Spinal cord (tissue), 10 donors: ENCODE results near the gene LYRM2. TPM values are rescaled to one million over a fixed set of nuclear protein-coding genes. Genes with fewer than 3 reads are reported as not detected.

Source experiments
- DNase-seq, 6 donors: peaks; one replicate each; pipeline versions ENCODE4 v3.0.0 to v3.0.0-alpha.2; 2013 to 2015; ENCODE audit warnings: low spot score in 6 of 6, low read depth in 4 of 6
- H3K27ac ChIP-seq: one replicate; pipeline ENCODE4 v1.5.1; 2013; ENCODE audit warnings: low read depth, low read length, control low read depth
- H3K27me3 ChIP-seq: one replicate; pipeline ENCODE4 v1.6.1; 2013; ENCODE audit warnings: low read length; ENCODE audit not compliant: control insufficient read depth, insufficient read depth
- H3K36me3 ChIP-seq: one replicate; pipeline ENCODE4 v1.6.1; 2013; ENCODE audit warnings: low read length; ENCODE audit not compliant: control insufficient read depth, insufficient read depth
- H3K4me1 ChIP-seq: one replicate; pipeline ENCODE4 v1.6.1; 2013; ENCODE audit warnings: low read length; ENCODE audit not compliant: control insufficient read depth, insufficient read depth
- H3K4me3 ChIP-seq: one replicate; pipeline ENCODE4 v1.5.1; 2013; ENCODE audit warnings: low read depth, low read length, control low read depth
- H3K9me3 ChIP-seq: one replicate; pipeline ENCODE4 v1.6.1; 2013; ENCODE audit warnings: low read length; ENCODE audit not compliant: control insufficient read depth, insufficient read depth
- WGBS: methylation state at CpG from one replicate; pipeline ENCODE4 v1.1.5; 2013; ENCODE audit warnings: missing lambda C conversion rate; ENCODE audit not compliant: insufficient coverage; 5-methylcytosine and 5-hydroxymethylcytosine counted together
- polyA plus RNA-seq, 2 donors: library from polyadenylated mRNA; unstranded; fragments of 120-200 nt; gene quantifications; one replicate each; pipeline ENCODE4 v1.2.1, GENCODE V29; 2013; ENCODE audit not compliant: insufficient read length in 2 of 2
- total RNA-seq, 2 donors: library from RNA; depleted of rRNA in 1 of 2; stranded (reverse); fragments of 120-200 nt in 1 of 2; fragments of >200 nt in 1 of 2; gene quantifications; one replicate each; pipeline versions ENCODE4 v1.2.3 to v1.2.4, GENCODE V29; 2013 to 2014
- donor health status: healthy.

The LYRM2 gene
- total and polyA plus RNA-seq, 4 donors = 30.8 to 45.7 (median 38.3) TPM

DNA sequence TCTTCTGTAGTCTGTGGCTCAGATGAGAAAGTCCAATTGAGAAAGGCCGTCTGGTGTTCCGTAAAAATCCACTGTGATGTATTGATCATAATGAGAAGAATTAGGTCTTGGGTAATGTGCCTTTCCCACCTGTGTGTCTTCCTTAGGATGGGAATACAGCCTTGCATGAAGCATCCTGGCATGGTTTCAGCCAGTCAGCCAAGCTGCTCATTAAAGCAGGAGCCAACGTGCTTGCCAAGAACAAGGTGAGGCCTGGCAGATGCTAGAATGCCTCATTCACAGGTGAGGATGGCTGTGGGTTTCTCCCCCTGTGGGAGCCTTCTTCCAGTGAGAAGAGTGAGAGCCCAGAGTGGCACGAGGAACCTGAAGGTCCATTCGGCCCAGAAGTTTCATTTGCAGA, 32.7 kb downstream of the LYRM2 start:
- no peaks in the 10 kb centered on the region for H3K4me1 ChIP-seq
- H3K4me3 ChIP-seq = no peak overlapping the region
- DNase-seq = peak in 1 of 6 donors; percentile 34
- 65% methylated on average over 3 of the region's 5 CpGs for WGBS
- H3K27me3 ChIP-seq = no peaks in the 10 kb centered on the region
- H3K27ac ChIP-seq = no peak overlapping the region
- no peaks in the 10 kb centered on the region for H3K9me3 ChIP-seq
- peaks cover 29% of the 10 kb centered on the region for H3K36me3 ChIP-seq

DNA sequence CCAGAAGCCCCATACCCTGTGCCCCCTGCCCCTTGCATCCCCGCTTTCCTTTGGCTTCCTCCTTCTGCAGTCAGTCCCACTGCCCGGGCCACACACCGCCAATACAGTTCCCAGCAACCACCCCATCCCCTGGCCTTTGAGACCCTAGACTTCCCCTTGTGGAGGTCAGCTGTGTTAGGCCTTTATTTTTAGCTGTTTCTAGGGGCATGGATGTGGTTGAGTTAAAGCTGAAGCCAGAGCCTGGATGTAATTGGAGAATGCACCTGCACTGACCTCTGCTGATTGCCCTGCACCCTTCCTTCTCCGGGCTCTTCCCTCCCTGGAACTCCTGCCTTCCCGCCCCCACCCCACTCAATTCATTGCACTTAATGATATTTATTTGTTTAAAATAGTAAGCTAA, 33.9 kb downstream of the LYRM2 start:
- no peaks in the 10 kb centered on the region for H3K4me1 ChIP-seq
- peaks cover 29% of the 10 kb centered on the region for H3K36me3 ChIP-seq
- H3K9me3 ChIP-seq = no peaks in the 10 kb centered on the region
- no peak for DNase-seq
- 100% methylated on average over 1 of the region's 5 CpGs for WGBS
- H3K27me3 ChIP-seq = no peaks in the 10 kb centered on the region
- no peak overlapping the region for H3K27ac ChIP-seq
- no peak overlapping the region for H3K4me3 ChIP-seq

GRCh38 chr6:89602166-89602565, 36.4 kb downstream of the LYRM2 start:
- Histone ChIP-seq H3K36me3 (peaks cover 24% of the 10 kb centered on the region), H3K27ac (no peak overlapping the region), H3K4me3 (no peak overlapping the region), H3K9me3 (no peaks in the 10 kb centered on the region), H3K27me3 (no peaks in the 10 kb centered on the region), H3K4me1 (no peaks in the 10 kb centered on the region)
- 88% methylated on average over 5 of the region's 6 CpGs for WGBS
- DNase-seq = no peak

GRCh38 chr6:89599727-89600126, 38.8 kb downstream of the LYRM2 start:
- no peak overlapping the region for H3K4me3 ChIP-seq
- H3K36me3 ChIP-seq = peaks cover 11% of the 10 kb centered on the region
- no peaks in the 10 kb centered on the region for H3K27me3 ChIP-seq
- DNase-seq = no peak
- H3K4me1 ChIP-seq = no peaks in the 10 kb centered on the region
- WGBS = 71% methylated on average over 4 of the region's 7 CpGs
- H3K9me3 ChIP-seq = no peaks in the 10 kb centered on the region
- H3K27ac ChIP-seq = no peak overlapping the region

DNA sequence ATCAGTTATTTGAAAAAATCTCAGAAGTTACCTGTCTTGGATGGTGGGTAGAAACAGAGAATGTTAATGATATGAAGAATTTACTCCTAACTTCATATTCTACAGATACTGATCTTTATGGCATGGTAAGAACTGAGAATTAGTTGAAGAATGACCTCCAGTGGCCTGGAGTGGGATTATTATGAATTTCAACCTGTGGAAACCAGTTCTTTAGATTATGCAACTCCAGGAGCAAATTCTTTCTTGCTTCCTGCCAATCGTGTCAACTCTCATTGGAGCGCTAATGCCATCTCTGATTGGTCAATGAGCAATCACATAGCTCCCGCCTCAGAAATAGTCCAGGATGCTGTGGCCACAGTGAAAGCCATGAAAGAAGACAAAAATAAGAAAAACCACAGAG, 40.6 kb downstream of the LYRM2 start:
- peak in 2 of 6 donors; percentile 50 to 84 for DNase-seq
- no peak overlapping the region for H3K27ac ChIP-seq
- no peaks in the 10 kb centered on the region for H3K4me1 ChIP-seq
- H3K9me3 ChIP-seq = no peaks in the 10 kb centered on the region
- H3K36me3 ChIP-seq = peaks cover 8% of the 10 kb centered on the region
- H3K27me3 ChIP-seq = no peaks in the 10 kb centered on the region
- 20% methylated on average over 2 of the region's 3 CpGs for WGBS
- no peak overlapping the region for H3K4me3 ChIP-seq

DNA sequence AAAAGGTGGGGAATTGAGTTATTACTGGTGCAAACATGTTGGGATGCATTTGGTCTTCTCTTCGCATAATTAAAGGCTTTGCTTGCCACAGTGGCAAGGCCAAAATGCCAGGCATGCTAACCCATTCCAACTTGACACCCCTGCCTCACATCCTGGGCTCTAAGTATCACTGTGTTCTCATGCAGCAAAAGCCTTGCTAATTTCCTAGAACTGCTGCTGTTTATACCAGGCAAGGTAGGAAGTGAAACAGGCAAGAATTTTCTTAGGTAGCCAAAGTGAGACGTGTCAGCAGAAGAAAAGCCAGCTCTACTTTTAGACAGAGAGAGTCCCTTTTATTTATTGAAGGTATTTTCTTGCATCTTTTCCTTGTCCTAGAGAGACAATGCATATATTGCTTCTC, 41.2 kb downstream of the LYRM2 start:
- DNase-seq = no peak
- Histone ChIP-seq H3K27me3 (no peaks in the 10 kb centered on the region), H3K36me3 (peaks cover 5% of the 10 kb centered on the region), H3K27ac (no peak overlapping the region), H3K9me3 (no peaks in the 10 kb centered on the region), H3K4me3 (no peak overlapping the region), H3K4me1 (no peaks in the 10 kb centered on the region)
- WGBS = 93% methylated on average over 1 of the region's 2 CpGs

DNA sequence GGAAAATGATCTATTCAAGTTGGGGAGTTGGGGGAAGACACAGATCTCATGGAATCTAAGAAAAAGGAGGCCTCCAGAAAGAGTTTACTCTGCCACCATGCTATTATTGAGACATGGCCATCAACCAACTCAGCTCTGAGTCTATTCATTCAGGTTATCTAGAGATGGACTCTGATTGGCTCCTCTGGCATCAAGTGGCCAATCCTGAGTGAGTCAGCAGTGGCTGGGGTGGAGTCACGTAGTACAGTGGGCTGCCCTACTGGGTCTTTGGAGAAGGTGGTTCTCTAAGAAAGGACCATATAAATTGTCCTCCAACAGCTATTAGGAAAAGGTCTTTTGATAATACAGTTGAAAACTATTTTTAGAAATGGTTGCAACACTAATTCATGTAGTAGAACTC, 42.1 kb downstream of the LYRM2 start:
- no peaks in the 10 kb centered on the region for H3K4me1 ChIP-seq
- WGBS = no CpG with 5 or more reads among the region's 1 CpG
- no peaks in the 10 kb centered on the region for H3K9me3 ChIP-seq
- no peak overlapping the region for H3K27ac ChIP-seq
- DNase-seq = no peak
- no peaks in the 10 kb centered on the region for H3K27me3 ChIP-seq
- no peaks in the 10 kb centered on the region for H3K36me3 ChIP-seq
- H3K4me3 ChIP-seq = no peak overlapping the region

GRCh38 chr6:89596056-89596455, 42.5 kb downstream of the LYRM2 start:
- no peaks in the 10 kb centered on the region for H3K27me3 ChIP-seq
- no peaks in the 10 kb centered on the region for H3K36me3 ChIP-seq
- no peaks in the 10 kb centered on the region for H3K9me3 ChIP-seq
- H3K27ac ChIP-seq = no peak overlapping the region
- 100% methylated on average over 1 of the region's 2 CpGs for WGBS
- DNase-seq = no peak
- no peaks in the 10 kb centered on the region for H3K4me1 ChIP-seq
- H3K4me3 ChIP-seq = no peak overlapping the region

- Histone ChIP-seq H3K27ac (no peak overlapping the region), H3K9me3 (no peaks in the 10 kb centered on the region), H3K27me3 (no peaks in the 10 kb centered on the region), H3K4me3 (no peak overlapping the region), H3K4me1 (peaks cover 8% of the 10 kb centered on the region), H3K36me3 (no peaks in the 10 kb centered on the region)
- WGBS = 79% methylated on average over 4 of the region's 4 CpGs
- DNase-seq = no peak
These were observed 46.8 kb downstream of the LYRM2 start for GRCh38 chr6:89591745-89592144.

GRCh38 chr6:89590133-89590532, 48.4 kb downstream of the LYRM2 start:
- H3K4me1 ChIP-seq = peaks cover 8% of the 10 kb centered on the region
- H3K27ac ChIP-seq = no peak overlapping the region
- H3K36me3 ChIP-seq = no peaks in the 10 kb centered on the region
- no peaks in the 10 kb centered on the region for H3K27me3 ChIP-seq
- no peak overlapping the region for H3K4me3 ChIP-seq
- no peaks in the 10 kb centered on the region for H3K9me3 ChIP-seq
- WGBS = 83% methylated on average over 1 of the region's 2 CpGs
- DNase-seq = no peak
